Esophagus mucosa (tissue), 1 donor: ENCODE results near the gene PTPN9. TPM values are rescaled to one million over a fixed set of nuclear protein-coding genes. Genes with fewer than 3 reads are reported as not detected.

Source experiments
- total RNA-seq: library from RNA; stranded (reverse); gene quantifications from one replicate; pipeline ENCODE4 v1.2.4, GENCODE V29; 2023
- donor health status: DM: yes; HTN: yes; CAD: no.

Gene PTPN9
- total RNA-seq, 1 donor from 2014 or later: 13.6 TPM

Other genes starting within 250 kb of the PTPN9 start
- gene COMMD4, start 243.3 kb downstream of the PTPN9 start, total RNA-seq: 40.1 TPM
- gene NEIL1, start 232.3 kb downstream of the PTPN9 start, total RNA-seq: 4.7 TPM
- 66.1 TPM for gene MAN2C1, start 210.7 kb downstream of the PTPN9 start, total RNA-seq
- gene SIN3A, start 127.6 kb downstream of the PTPN9 start, total RNA-seq: 28.5 TPM
- gene SNUPN, start 46.4 kb upstream of the PTPN9 start, total RNA-seq: 12.1 TPM
- gene IMP3, start 60.9 kb upstream of the PTPN9 start, total RNA-seq: 68.1 TPM
- 24.7 TPM for gene SNX33, start 68.6 kb upstream of the PTPN9 start, total RNA-seq
- gene CSPG4, start 133.5 kb upstream of the PTPN9 start, total RNA-seq: 1.9 TPM